Activated T-cell treated with anti-CD3 and anti-CD28 coated beads, Interleukin-2, amount 50 U/mL, for 4 hours (primary cell): ENCODE measurements around the gene ZNF628. TPM values are rescaled to one million over a fixed set of nuclear protein-coding genes. Genes with fewer than 3 reads are reported as not detected.

ENCODE experiments used
- ATAC-seq, 2 donors: fragments of 200-7000 bp; cut with Tn5 transposase; one replicate each; pipeline ENCODE4 v1.10.0; 2021
- DNase-seq: peaks from one replicate; pipeline ENCODE4 v3.0.0-alpha.2; 2020
- H3K27me3 Mint-ChIP-seq: one replicate; pipeline ENCODE4 v1.8.0; 2021; ENCODE audit warnings: low read depth, mixed read lengths
- H3K36me3 Mint-ChIP-seq: one replicate; pipeline ENCODE4 v1.8.0; 2022; ENCODE audit warnings: mixed read lengths; ENCODE audit not compliant: insufficient read depth
- H3K4me1 Mint-ChIP-seq: one replicate; pipeline ENCODE4 v1.8.0; 2021; ENCODE audit warnings: low read depth, mixed read lengths
- H3K4me3 Mint-ChIP-seq: one replicate; pipeline ENCODE4 v1.8.0; 2021; ENCODE audit warnings: mild to moderate bottlenecking, moderate library complexity, mixed read lengths
- H3K9me3 Mint-ChIP-seq: one replicate; pipeline ENCODE4 v1.8.0; 2021; ENCODE audit warnings: mixed read lengths
- total RNA-seq, 3 donors: library from RNA; stranded (reverse); gene quantifications; one replicate each; pipeline ENCODE4 v1.2.1, GENCODE V29; 2021

ZNF628 gene
- total RNA-seq, 3 donors from 2014 or later, result 11.0 to 12.6 (median 12.1) TPM

DNA sequence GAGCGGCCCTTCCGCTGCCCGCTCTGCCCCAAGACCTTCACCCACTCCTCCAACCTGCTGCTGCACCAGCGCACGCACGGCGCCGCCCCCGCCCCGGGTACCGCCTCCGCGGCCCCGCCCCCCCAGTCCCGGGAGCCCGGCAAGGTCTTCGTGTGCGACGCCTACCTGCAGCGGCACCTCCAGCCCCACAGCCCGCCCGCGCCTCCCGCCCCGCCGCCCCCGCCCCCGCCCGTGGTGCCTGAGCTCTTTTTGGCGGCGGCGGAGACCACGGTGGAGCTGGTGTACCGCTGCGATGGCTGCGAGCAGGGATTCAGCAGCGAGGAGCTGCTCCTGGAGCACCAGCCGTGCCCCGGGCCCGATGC, 5.4 kb downstream of the ZNF628 start:
- H3K9me3 Mint-ChIP-seq, result no peaks in the 10 kb centered on the region
- no peak for DNase-seq
- ATAC-seq, result no peak
- no peaks in the 10 kb centered on the region for H3K27me3 Mint-ChIP-seq
- H3K36me3 Mint-ChIP-seq, result peaks cover 4% of the 10 kb centered on the region
- peaks cover 32% of the 10 kb centered on the region for H3K4me1 Mint-ChIP-seq
- H3K4me3 Mint-ChIP-seq, result no peak overlapping the region

DNA sequence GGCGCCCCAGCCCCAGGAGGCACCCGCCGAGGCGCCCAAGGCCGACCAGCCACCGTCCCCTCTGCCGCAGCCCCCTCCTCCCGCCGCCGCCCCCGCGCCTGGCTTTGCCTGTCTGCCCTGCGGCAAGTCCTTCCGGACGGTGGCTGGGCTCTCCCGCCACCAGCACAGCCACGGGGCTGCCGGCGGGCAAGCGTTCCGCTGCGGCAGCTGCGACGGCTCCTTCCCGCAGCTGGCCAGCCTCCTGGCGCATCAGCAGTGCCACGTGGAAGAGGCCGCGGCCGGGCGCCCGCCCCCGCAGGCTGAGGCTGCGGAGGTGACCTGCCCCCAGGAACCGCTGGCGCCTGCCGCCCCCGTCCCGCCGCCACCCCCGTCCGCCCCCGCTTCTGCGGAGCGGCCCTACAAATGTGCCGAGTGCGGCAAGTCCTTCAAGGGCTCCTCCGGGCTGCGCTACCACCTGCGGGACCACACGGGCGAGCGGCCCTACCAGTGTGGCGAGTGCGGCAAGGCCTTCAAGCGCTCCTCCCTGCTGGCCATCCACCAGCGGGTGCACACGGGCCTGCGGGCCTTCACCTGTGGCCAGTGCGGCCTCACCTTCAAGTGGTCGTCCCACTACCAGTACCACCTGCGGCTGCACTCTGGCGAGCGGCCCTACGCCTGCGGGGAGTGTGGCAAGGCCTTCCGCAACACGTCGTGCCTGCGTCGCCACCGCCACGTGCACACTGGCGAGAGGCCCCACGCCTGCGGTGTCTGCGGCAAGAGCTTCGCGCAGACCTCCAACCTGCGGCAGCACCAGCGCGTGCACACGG, 5.9 kb downstream of the ZNF628 start:
- ATAC-seq (no peak), DNase-seq (no peak)
- H3K36me3 Mint-ChIP-seq, result peaks cover 4% of the 10 kb centered on the region
- no peaks in the 10 kb centered on the region for H3K9me3 Mint-ChIP-seq
- peak overlapping the region; percentile 26 for H3K4me3 Mint-ChIP-seq
- H3K4me1 Mint-ChIP-seq, result peaks cover 35% of the 10 kb centered on the region
- H3K27me3 Mint-ChIP-seq, result no peaks in the 10 kb centered on the region

DNA sequence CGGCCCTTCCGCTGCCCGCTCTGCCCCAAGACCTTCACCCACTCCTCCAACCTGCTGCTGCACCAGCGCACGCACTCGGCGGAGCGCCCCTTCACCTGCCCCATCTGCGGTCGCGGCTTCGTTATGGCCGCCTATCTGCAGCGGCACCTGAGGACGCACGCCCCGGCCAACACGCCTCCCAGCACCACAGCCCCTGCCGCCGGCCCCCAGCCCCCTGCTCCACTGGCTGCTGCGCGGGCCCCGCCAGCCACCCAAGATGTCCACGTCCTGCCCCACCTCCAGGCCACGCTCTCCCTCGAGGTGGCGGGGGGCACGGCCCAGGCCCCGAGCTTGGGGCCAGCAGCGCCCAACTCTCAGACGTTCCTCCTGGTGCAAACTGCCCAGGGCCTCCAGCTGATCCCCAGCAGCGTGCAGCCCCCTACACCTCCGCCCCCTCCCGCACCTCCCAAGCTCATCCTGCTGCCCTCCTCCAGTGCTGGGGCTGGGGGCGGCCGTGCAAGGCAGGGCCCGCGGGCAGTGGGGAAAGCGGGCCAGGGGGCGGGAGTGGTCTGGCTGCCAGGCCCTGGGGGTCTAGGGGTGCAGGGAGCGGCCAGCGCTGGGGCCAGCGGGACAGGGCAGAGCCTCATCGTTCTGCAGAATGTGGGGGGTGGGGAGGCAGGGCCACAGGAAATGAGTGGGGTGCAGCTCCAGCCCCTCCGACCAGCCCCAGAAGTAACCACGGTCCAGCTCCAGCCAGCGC, 6.7 kb downstream of the ZNF628 start:
- Mint-ChIP-seq H3K27me3 (no peaks in the 10 kb centered on the region), H3K9me3 (no peaks in the 10 kb centered on the region), H3K4me3 (peak overlapping the region; percentile 26), H3K36me3 (peaks cover 4% of the 10 kb centered on the region), H3K4me1 (peaks cover 34% of the 10 kb centered on the region)
- no peak for ATAC-seq
- no peak for DNase-seq

DNA sequence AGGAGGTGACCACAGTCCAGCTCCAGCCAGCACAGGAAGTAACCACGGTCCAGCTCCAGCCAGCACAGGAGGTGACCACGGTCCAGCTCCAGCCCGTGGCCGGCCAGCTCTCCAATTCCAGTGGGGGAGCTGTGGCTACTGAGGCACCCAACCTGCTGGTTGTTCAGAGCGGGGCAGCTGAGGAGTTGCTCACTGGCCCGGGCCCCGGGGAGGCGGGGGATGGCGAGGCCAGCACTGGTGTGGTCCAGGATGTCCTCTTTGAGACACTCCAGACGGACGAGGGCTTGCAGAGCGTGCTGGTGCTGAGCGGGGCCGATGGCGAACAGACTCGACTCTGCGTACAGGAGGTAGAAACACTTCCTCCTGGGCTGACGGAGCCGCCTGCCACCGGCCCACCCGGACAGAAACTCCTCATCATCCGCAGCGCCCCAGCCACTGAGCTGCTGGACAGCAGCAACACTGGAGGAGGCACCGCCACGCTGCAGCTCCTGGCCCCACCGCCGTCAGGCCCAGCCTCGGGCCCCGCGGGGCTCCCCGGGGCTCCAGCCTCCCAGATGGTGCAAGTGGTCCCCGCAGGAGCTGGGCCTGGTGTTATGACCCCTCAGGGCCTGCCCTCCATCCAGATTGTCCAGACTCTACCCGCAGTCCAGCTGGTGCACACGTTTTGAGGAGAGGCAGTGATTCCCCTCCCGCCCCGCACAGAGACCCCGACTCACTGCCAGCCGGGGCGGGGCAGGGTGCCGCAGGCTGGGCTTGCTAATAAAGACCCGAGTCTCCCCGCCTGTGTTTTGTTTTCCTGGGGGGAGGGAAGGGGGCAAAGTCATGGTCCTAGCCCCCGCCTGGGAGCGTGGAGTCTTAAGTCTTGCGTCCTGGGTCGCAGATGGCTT, 7.5 kb downstream of the ZNF628 start:
- H3K36me3 Mint-ChIP-seq, result peaks cover 2% of the 10 kb centered on the region
- H3K4me1 Mint-ChIP-seq, result peaks cover 26% of the 10 kb centered on the region
- H3K27me3 Mint-ChIP-seq, result no peaks in the 10 kb centered on the region
- no peak for DNase-seq
- H3K9me3 Mint-ChIP-seq, result no peaks in the 10 kb centered on the region
- no peak for ATAC-seq
- H3K4me3 Mint-ChIP-seq, result peak overlapping the region; percentile 79

DNA sequence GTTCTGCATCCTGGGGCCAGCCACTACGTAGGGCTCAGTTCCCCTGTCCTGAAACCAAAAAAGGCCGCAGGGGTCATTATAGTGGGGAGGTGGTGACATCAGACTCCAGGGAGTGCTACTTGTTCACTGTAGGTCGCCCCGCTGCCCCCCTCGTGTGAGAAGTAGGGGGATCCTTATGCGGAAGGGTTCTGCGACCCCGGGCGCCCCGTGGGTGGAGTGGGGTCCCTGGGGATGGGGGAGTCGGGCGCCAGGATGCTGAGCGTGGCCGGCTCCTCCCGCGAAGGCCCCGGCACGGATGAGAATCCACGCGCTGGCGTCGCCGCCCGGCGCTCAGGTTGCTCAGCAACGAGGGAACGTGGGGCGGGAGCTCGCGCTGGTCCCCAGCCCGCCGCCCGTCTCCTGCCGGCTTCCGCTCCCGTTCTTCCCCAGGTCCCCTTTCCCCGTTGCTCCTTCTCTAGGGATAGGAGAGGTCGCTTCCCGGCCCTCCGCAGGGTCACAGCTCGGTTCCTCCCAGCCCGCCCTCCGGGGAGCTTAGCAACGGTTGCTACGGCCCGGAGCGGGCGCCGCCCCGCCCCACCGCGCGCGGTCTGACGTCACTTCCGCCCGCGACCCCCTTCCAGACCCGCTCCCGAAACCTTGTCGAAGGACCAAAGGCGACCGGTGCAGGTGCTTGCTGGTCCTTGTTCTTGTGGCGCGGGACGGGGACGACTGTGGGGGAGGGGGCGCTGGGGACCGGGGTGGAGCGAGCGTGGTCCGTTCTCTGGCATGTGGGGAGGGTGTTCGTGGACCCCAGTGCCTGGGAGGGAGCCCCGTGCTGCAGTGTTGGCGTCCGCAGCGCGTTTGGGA, 8.4 kb downstream of the ZNF628 start, which contains the start of gene NAT14:
Gene NAT14, plus strand, starts transcription at position 596 of the 846 bp plus-strand sequence. CDS start 521 bp downstream, outside the sequence.
- peak; percentile 47 for DNase-seq
- ATAC-seq, result peak; percentile 78 to 82
- H3K4me1 Mint-ChIP-seq, result peaks cover 18% of the 10 kb centered on the region
- H3K36me3 Mint-ChIP-seq, result peaks cover 2% of the 10 kb centered on the region
- H3K9me3 Mint-ChIP-seq, result no peaks in the 10 kb centered on the region
- H3K4me3 Mint-ChIP-seq, result peak within 1 kb of the TSS; percentile 79
- H3K27me3 Mint-ChIP-seq, result no peaks in the 10 kb centered on the region

DNA sequence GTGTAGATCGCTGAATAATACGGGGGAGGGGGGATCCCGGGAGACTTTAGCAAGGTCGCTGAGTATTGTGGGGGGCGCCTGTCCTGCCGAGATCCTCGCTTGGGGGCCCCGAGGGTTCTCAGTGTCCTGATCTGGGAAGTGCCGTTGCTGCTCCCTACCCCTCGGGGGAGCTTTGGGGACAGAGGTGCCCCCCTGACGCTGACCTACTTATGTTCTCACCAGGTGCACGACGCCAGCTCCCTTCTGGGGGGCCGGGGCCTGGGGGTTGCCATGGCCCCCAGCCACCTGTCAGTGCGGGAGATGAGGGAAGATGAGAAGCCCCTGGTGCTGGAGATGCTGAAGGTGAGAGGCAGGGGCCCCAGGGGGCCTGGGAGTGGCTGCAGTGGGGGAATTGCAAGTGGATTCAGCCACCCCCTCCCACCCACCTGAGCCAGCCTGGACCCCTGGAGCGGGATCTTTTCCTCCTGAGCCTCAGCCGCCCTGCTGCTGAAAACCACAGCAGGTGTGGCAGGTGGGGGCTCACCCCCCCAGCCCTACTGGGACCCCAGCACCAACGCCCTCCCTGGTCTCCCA, 9.1 kb downstream of the ZNF628 start:
- Mint-ChIP-seq H3K36me3 (peaks cover 2% of the 10 kb centered on the region), H3K27me3 (no peaks in the 10 kb centered on the region), H3K9me3 (no peaks in the 10 kb centered on the region), H3K4me3 (peak overlapping the region; percentile 79), H3K4me1 (peaks cover 15% of the 10 kb centered on the region)
- peak in 1 of 2 donors; percentile 4 for ATAC-seq
- DNase-seq, result no peak

DNA sequence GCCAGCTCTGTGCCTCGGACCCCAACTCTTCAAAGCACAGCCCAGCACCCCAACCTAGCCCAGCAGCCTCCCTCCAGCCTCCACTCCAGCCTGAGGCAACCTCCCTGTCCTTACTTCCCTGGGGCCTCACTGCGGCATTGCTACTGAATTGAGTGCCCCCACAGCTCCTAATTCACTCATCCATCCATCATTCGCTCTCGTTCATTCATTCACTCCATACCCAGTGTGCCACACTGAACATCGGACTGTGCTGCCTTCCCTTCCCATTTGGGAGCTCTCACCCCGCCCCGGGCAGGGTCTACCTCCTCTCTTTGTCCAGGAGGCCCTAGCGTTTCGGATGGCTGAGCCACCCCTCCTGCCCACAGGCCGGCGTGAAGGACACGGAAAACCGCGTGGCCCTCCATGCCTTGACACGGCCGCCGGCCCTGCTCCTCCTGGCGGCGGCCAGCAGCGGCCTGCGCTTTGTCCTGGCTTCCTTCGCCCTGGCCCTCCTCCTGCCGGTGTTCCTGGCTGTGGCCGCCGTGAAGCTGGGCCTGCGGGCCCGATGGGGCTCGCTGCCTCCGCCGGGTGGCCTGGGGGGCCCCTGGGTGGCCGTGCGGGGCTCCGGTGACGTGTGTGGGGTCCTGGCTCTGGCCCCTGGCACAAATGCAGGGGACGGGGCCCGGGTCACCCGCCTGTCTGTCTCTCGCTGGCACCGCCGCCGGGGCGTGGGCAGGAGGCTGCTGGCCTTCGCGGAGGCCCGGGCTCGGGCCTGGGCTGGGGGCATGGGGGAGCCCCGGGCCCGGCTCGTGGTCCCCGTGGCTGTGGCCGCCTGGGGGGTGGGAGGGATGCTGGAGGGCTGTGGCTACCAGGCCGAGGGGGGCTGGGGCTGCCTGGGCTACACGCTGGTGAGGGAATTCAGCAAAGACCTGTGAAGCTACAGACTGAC, 9.9 kb downstream of the ZNF628 start:
- ATAC-seq, result no peak
- DNase-seq, result no peak
- Mint-ChIP-seq H3K36me3 (peaks cover 1% of the 10 kb centered on the region), H3K4me3 (peak overlapping the region; percentile 76), H3K9me3 (no peaks in the 10 kb centered on the region), H3K4me1 (peaks cover 15% of the 10 kb centered on the region), H3K27me3 (no peaks in the 10 kb centered on the region)

DNA sequence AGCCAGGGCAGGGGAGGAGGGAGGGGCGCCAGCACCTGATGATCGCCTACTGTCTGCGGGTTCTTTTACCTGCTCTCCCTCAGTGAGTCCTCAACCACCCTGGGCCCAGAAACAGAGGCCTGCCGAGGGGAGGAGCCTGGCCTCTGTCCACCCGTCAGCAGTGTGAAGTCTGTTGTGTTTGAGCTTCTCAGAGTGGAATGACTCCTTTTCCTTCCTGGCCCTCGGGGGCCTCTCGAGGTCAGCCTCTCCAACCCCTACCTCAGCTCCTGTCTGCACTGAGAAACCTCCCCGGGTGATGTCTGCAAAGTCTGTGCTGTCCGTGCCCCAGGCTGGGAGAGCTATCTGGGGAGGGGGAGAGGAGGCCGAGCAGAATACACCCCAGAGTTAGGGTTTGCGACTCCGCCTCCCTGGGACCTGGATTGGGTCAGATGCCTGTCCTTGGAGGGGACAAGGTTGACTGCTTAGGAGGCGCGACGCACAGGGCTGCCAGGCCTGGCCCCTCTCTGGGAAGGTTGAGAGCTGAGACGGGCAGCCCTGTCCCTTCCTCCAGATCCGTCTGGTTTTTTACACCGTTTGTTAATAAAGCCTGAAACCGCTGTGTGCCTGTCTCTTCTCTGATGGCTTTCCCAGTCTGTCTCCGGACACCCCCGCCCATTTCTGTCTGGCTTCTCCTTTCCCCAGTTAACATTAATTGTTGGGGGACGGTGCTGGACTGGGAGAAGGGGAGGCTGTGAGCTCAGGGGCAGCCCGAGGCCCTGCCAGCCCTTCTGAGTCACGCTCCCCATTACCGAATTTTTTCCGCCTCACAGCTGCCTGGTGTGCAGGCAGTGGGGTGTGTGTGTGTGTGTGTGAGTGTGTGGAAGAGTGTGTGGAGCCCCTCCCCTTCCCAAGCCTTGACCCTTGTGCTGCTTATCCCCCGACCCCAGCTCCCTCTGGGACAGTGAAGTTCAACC, 10.8 kb downstream of the ZNF628 start:
- DNase-seq (peak; percentile 54), ATAC-seq (peak; percentile 36)
- peak overlapping the region; percentile 64 for H3K4me3 Mint-ChIP-seq
- no peaks in the 10 kb centered on the region for H3K9me3 Mint-ChIP-seq
- H3K4me1 Mint-ChIP-seq, result peaks cover 15% of the 10 kb centered on the region
- H3K36me3 Mint-ChIP-seq, result no peaks in the 10 kb centered on the region
- peaks cover 2% of the 10 kb centered on the region for H3K27me3 Mint-ChIP-seq

DNA sequence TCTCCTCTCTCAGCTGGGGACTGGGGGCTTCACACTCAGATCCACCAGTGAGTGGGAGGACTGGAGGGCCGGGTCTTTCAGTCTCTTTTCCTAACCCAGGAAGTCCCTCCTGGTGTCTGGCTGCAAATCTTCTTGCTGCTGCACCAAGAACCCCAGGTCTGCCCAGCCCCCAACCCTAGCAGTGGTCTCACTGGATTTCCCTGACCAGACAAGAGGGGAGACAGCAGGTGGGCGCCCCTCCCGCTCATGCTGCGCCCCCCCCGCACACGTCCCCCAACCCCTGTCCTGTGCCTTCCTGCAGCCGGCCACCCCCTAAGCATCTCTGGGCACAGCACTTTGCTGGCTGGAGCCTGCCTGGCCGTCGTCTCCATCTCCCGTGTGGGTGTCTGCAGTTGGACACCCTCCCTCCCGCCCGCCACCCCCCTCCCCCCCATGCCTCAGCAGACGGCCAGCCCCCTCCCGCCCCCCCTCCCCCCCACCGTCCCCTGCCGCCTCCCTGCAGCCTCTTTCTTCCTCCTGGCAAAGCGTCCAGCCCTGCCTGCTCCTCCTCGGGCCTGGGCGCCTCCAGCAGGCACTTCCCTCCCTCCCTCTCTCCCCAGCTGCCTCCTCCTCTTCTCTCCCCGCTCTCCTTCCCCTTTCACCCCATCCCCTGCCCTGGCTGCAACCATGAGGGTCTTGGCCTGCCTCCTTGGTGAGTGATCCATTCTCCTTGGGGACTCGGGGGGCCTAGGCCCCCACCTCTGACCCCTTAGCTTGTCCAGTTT, 11.7 kb downstream of the ZNF628 start, which contains the start of gene SSC5D:
Gene SSC5D, plus strand, starts transcription at position 513 of the 764 bp plus-strand sequence. Its CDS starts 154 bp downstream, at position 667.
- no peaks in the 10 kb centered on the region for H3K36me3 Mint-ChIP-seq
- H3K27me3 Mint-ChIP-seq, result peaks cover 5% of the 10 kb centered on the region
- peaks cover 15% of the 10 kb centered on the region for H3K4me1 Mint-ChIP-seq
- DNase-seq (no peak), ATAC-seq (no peak)
- H3K4me3 Mint-ChIP-seq, result peak within 1 kb of the TSS; percentile 64
- H3K9me3 Mint-ChIP-seq, result no peaks in the 10 kb centered on the region

DNA sequence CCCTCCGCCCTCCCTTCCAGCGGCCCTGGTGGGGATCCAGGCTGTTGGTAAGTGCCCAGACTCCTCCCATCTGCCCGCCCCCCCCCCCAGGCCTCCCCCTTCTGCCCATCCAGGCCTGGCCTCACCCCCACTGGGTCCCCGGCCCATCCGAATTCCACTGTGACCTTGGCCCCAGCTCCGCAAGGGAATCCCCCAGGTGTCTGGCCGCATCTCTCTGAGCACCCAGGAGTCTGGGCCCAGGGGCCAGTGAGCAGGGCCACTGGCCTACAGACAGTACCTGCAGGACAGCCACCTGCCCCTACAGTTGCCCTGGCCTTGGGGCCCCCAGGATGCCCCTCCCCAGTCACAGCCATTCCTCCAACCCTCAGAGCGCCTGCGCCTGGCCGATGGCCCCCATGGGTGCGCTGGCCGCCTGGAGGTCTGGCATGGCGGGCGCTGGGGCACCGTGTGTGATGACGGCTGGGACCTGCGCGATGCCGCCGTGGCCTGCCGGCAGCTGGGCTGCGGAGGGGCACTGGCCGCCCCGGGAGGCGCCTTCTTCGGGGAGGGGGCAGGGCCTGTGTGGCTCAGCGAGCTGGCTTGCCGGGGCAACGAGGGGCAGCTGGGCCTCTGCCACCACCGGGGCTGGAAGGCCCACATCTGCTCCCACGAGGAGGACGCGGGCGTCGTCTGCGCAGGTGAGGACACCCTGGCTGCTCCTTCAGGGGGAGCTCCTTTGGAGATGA, 12.7 kb downstream of the ZNF628 start:
- no peaks in the 10 kb centered on the region for H3K36me3 Mint-ChIP-seq
- ATAC-seq, result no peak
- peaks cover 15% of the 10 kb centered on the region for H3K4me1 Mint-ChIP-seq
- DNase-seq, result no peak
- H3K9me3 Mint-ChIP-seq, result no peaks in the 10 kb centered on the region
- peaks cover 7% of the 10 kb centered on the region for H3K27me3 Mint-ChIP-seq
- no peak overlapping the region for H3K4me3 Mint-ChIP-seq
